CD4-positive, alpha-beta T cell treated with Interleukin-4 for 4 hours (primary cell): Measurements from ENCODE around the gene SARS2.

Experiments
- DNase-seq: peaks from one replicate; pipeline ENCODE4 v3.0.0-alpha.2; 2020

SARS2 gene

DNA sequence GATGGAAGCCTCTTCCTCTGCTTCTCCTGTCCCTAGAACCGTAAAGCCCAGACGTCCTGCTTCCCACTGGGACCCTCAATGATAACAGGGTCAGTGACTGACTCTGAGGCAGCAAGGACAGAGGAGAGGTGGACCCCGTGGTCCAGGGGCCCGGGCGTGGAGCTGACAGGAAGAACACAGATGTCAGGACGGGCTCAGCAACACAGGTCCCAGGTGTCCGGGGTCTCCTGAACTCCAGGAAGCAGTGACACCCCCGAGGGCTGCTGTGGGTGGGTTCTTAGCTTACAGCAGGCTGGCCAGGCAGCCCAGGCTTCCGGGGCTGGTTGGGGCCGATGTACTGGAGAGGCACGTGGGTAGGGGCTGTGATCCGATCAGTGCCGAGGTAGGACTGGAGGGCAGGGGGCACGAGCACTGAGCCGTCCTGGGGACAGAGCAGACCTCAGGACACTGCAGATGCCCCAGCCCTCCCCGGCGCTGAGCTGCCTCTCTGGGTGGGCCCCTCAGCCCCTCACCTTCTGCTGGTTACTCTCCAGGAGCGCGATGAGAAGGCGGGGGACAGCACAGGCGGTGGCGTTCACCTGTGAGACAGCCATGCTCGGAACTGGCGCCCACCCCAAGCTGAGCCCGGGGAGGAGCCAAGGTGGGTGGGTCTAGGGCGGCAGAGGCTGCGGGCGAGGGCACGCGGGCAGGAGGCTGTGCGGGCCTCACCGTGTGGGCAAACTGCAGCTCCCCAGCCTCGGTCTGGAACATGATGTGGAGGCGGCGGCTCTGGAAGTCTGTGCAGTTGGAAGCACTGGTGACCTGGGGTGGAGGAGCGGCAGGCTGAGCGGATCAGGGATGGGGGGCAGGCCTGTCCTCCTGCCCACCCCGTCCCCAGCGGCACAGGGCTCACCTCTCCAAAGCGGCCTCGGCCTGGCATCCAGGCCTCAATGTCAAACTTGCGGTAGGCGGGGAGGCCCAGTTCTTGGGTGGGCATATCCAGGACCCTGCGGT, 14.9 kb downstream of the SARS2 start:
- no peak for DNase-seq

DNA sequence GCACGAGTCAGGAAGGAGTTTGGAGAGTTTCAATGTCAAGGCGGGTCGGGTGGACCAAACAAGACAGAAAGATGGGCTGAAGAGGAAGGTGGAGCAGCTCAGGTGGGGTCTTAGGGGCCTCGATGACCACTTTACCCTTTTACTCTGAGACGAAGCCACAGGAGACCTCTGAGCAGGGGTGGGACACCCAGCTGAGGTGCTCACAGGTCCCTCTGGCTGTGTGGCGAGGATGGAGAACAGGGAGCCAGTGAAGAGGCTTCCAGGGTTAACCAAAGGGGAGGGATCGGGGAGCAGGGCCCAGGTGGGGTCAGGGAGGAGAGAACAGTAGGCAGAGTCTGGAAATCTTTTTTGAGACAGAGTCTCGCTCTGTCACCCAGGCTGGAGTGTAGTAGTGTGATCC, 16.6 kb downstream of the SARS2 start:
- DNase-seq: no peak

DNA sequence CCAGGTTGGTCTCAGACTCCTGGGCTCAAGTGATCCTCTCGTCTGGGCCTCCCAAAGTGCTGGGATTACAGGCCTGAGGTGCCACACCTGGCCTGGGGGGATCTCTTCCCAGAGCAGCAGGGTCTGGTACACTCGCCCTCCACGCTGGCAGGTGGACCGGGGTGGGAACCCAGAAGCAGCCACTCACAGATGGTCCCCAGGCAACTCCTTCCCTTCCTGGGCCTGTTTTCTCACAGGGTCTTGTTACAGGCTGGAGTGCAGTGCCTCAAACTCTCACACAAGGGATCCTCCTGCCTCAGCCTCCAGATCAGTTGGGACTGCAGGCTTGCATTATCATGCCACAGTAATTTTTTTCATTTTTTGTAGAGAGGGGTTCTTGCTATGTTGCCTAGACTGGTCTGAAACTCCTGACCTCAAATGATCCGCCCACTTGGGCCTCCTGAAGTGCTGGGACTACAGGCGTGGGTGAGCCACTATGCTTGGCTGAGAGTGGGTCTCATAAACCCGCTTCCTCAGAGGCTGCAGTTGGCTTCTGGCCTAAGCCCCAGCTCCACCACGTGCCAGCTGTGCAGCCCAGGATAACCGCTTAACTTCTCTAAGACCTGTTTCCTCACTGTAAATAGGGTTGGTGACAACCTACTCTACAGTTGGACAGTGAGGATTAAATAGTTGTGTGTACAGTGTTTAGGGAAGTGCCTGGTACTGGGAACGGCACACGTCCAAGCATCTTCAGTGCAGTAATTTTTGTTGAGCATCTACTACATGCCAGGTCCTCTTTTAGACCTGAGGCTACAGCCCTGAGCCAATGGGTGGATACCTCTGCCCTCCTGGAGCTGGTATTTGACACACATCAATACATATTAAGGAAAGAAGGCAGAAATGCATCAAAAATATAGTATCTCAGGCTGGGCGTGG, 17.7 kb downstream of the SARS2 start:
- DNase-seq: no peak

DNA sequence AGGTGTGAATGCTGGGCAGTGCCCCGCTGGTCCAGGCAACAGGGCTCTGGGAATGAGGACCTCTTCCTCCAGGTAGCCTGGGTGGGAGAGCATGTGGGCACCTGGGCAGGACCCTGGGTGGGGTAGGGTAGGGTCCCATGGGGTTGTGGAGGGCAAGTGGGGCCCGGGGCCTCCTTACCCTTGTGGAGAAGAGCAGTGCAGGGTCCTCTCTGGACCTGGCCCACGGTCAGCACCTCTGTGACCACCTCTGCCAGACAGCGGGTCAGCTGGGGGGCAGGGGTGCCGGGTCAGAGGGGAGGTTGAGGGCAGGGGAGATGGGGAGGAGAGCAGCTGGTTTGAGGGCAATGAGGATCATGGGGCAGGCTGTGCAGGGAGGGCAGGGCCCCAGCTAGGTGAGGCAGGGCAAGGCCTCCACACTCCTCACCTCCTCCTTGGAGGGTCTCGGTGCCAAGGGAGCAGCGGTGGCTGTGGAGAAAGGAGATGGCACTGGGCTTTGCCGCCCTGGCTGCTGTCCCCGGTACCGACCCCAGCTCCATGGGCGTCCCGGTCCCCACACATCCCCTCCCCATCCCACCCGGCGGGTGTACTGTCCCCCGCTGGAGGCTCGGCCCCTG, 19.1 kb downstream of the SARS2 start:
- no peak for DNase-seq

DNA sequence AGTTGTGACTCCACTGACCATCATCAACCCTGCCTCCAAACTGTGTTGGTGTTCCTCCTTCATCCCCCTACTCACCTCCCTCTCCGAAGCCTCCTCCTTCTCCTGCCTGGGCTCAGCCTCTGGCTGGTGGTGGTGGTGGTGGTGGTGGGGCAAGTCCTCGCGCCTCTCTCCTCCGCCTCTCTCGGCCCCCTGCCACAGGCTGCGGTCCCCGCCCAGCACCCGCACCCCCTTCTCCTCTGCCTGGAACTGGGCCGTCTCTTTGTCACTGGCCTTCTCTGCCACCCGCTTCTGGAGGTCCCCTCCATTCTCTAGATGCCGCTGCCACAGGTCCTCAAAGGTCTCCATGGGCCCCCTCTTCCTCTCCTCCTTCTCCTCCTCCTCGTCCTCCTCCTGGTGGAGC, 20.1 kb downstream of the SARS2 start:
- no peak for DNase-seq

DNA sequence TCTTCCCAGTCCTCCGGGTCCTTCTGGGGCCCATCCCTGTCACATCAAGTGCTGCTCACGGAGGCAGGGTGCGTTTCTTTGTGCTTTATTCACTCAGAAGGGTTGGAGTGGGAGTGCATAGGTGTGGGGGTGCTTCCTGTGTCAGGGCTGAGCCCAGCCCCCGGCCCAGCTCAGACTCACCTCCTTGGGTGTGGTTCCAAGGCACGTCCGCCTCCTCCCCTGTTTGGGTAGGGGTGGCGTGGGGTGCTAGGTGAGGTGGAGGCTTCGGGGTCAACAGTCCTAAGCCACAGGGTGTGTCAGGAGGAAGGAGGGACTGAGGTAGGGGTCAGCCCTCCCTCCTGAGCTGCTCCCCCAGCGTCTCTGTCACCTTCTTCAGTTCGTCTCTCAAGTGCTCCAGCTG, 21.7 kb downstream of the SARS2 start:
- no peak for DNase-seq

DNA sequence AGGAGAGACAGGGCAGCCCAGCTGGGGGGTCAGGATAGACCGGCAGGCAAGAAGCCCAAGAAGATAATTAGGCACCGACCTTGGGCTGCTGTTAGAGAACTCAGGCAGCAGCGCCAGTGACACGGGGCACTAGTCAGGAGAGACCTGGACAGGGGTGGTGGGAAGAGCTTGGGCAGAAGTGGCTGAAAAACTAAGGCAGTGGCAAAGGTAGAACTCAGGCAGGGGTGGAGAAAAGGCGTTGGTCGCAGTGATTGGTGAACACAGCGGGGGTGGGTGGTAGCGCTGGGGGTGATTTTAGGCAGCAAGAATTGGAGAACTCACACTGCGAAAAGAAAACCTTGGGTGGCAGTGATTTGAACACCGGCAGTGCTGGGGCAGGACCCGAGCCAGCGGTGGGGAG, 22.9 kb downstream of the SARS2 start:
- DNase-seq: no peak

DNA sequence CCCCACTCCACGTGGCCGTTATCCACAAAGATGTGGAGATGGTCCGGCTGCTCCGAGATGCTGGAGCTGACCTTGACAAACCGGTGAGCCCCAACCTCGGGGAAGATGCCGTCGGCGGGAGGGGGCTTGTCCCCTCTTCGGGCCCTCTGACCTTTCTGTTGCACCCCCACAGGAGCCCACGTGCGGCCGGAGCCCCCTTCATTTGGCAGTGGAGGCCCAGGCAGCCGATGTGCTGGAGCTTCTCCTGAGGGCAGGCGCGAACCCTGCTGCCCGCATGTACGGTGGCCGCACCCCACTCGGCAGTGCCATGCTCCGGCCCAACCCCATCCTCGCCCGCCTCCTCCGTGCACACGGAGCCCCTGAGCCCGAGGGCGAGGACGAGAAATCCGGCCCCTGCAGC, 23.3 kb downstream of the SARS2 start:
- no peak for DNase-seq

DNA sequence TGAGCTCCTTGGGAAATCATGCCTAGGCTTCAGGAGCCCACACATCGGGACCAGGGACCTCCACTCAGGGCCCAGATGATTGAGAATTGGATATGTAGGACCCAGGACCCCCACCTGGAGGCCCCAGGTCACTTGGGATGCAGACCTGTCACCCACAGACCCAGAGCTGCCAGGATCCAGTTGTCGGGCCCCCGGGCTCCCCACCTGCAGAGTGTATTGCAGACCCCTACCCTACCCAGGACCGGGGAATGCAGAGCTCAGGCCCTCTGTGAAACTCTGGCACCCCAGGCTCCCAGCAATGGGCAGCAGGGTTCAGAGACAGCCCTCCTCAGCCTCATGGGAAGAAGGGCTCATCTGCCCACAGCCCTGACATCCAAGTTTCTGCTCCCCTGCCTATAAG, 24.9 kb downstream of the SARS2 start:
- no peak for DNase-seq

DNA sequence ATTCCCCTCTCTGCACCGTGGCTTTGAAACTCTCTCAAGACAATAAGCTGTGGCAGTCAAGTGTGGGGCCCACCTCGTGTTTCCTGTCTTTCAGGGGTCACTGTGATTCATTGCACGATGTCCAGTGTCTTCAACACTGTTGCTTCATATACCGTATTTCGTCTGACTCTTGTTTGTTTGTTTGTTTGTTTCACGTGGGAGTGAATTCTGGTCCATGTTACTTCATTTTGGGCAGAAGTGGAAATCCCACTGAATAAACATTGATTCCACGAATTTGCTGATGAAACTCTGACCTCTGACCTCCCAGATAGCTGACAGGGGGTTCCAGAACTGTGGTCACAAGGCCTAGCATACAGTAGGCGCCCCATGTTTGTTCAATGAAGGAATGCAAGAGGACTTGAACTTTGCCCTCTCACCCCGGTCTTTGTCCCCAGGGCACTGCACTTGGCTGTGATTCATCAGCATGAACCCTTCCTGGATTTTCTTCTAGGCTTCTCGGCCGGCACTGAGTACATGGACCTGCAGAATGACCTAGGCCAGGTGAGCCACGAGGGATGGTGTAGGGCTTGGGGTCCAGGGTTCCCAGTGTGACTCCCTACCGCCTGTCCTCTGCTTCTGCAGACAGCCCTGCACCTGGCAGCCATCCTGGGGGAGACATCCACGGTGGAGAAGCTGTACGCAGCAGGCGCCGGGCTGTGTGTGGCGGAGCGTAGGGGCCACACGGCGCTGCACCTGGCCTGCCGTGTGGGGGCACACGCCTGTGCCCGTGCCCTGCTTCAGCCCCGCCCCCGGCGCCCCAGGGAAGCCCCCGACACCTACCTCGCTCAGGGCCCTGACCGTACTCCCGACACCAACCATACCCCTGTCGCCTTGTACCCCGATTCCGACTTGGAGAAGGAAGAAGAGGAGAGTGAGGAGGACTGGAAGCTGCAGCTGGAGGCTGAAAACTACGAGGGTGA, 25.7 kb downstream of the SARS2 start:
- no peak for DNase-seq

DNA sequence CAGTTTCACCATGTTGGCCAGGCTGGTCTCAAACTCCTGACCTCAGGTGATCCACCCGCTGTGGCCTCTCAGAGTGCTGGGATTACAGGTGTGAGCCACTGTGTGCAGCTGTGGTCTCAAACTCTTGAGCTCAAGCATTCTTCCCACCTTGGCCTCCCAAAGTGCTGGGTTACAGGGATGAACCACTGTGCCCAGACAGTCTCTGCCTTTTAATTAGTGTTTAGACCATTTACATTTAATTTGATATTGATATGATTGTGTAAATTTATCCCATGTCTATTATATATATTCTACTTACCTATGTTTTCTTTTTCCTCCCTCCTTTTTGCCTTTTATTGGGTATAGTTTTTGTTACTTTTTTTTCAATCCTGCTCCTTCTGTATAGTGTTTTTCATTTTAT, 28.9 kb downstream of the SARS2 start:
- DNase-seq: no peak

DNA sequence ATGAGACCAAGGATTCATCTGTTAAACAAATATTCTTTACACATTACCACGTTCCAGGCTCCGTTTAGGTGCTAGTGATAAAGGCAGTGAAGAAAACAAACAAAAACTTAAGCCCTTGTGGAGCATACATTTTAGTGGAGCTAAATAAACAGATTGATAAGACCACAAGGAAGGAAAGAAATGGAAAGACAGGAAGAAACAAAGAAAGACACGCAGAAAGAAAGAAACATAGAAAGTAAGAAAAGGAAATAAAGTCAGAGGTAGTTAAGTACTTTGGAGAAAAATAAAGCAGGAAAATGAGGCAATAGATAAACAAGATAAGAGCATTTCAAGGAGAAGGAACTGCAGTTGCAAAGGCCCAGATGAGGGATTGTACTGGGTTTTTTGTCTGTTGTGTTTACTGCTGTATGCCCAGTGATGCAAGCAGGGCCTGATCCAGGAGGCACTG, 29.8 kb downstream of the SARS2 start:
- DNase-seq: no peak

DNA sequence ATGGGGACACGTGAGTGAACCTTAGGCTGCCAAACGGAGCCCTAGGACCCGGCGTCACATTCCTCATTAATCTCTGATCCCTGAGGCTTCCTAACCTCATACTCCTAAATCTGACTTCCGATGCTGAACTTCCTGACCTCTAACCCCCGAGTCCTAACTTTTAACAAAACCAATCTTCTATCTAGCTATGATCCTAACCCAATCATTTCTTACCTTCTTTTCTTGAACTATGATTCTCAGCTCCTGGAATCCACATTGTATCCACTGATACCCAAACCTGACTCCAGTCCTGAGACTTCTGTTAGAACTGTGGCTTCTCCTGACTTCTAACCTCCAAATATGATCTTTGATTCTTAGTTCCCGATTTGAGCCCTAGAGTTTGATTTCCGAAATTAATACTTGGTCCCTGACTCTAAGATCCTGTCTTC, 30.3 kb downstream of the SARS2 start:
- no peak for DNase-seq

DNA sequence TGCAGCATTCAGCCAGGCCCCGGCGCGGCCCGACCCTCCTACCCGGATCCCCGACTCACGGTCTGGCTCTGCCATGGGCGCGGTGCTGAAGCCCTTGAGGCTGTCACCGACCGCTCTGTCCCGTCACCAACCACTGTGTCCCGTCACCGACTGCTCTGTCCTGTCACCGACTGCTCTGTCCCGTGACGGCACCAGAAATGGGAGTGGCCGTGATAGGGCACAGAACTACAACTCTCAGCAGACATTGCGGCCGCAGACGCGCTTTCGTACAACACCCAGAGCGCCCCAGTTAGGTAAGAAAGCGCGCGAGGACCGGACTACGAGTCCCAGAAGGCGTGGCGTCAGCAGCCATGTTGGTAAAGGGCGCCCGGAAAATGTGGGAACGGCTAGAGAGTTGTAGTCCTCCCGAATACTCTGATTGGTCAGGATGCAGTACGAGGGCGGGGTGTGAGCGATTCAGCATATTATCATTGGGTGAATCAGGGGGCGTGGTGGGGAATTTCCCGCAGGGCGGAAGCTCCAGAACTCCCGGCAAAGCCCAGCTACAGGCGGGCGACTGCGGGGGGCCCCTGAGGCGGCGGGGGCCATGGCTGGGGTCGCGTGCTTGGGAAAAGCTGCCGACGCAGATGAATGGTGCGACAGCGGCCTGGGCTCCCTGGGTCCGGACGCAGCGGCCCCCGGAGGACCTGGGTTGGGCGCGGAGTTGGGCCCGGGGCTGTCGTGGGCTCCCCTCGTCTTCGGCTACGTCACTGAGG, 30.9 kb downstream of the SARS2 start, which contains the start of the genes NFKBIB and SIRT2:
Gene NFKBIB, plus strand, starts transcription at position 523 of the 755 bp plus-strand sequence. Its CDS starts 64 bp downstream, at position 587.
Gene SIRT2, minus strand, starts transcription at position 172 of the 755 bp plus-strand sequence. Its CDS starts 97 bp downstream, at position 75.
- peak; percentile 100 for DNase-seq

DNA sequence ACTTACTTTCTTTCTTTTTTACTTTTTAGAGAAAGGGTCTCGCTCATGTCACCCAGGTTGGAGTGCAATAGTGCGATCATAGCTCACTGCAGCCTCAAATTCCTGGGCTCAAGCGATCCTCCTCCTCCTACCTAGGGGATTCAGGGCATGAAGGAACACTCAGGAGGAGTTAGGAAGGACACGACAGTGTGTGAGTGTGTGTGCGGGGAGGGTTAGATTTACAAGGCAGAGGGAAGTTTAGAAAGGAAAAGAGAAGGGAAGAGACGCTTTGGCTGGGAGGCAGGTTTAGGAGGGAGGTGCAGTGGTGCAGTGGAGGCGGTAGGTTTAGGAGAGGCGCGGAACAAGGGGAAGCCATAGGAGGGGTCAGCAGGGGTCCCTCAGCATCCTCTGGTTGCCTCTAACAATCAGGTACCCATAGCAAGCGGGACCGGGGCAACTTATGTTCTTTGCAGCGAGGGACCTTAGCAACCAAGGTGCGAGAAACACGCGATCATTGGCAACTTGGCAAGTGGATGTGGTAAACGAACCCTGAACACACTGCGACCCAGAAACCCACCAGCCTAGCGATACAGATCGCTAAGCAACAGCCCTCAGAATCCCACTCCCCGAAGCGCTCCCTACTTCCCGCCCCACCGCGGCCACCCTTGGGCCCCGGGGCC, 31.6 kb downstream of the SARS2 start:
- DNase-seq: no peak

DNA sequence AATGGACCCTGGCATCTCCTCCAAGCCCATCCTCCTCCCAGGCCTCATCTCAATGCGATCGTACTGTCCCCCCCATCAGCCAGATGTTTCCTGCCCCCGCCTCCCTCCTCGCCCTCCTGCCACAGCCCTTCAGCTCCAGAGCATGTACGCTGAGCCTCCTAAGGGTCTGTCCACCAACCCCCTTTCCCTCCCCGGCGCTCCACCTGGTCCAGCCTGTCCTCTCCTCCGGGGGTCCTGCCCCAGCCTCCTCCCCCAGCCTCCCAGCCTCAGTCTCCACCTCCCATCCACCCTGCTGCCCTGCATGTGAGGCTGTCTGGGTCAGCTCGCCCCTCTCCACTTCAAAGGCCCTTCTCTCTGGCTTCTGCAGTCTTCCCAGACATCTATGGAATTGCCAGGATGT, 35.6 kb downstream of the SARS2 start:
- DNase-seq: no peak

DNA sequence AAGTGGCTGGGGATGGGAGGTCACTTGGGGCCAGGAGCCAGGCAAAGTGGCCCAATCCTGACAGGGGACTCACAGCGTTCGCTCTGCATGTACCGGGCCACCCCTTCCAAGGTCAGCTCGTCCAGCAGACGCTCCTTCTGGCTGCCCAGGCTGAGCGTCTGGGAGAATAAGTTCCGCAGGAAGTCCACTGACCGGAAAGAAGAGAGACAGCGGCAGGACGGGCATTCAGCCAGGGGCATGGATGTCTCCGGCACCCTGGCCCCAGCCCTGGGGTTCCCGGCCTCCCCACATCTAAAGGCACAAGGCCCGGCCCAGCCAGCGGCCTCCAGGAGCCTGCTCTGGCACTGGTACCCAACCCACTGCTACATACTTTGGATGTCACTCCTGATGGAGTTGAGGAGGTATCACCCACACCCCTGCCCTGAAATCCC, 37.2 kb downstream of the SARS2 start:
- no peak for DNase-seq

DNA sequence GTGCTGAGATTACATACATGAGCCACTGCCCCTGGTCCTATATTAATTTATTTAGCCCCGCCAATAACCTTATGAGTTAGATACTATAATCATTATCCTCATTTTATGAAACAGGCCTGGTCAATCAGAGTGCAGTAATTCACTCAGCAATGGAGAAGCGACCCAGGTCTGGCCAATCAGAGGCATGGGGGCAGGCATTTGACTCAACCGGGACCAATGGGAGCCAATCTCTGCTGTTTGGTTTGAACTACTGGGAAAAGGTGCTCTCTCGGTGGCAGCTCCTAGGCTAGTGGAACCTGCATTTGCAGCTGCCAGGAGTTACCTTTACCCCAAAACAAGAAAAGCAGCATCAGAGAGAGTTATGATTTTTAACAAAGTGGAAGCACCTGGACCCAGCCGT, 37.7 kb downstream of the SARS2 start:
- no peak for DNase-seq

DNA sequence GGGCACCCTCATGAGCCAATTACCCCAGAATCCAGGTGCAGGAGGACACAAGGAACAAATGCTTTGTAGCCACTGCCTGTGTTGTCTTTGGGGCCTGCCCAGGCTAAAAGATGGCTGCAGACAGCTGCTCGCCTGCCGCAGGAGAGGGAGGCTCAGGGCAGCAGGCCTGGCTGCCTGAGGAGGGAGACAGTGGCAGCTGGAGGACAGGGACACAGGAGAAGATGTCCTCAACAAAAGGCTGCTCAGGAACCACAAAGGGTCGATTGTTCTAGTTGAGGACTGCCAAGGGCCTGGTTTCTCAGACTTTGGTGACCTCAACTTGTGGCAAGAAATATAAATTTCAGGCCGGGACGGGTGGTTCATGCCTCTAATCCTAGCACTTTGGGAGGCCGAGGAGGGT, 38.8 kb downstream of the SARS2 start:
- DNase-seq: no peak

DNA sequence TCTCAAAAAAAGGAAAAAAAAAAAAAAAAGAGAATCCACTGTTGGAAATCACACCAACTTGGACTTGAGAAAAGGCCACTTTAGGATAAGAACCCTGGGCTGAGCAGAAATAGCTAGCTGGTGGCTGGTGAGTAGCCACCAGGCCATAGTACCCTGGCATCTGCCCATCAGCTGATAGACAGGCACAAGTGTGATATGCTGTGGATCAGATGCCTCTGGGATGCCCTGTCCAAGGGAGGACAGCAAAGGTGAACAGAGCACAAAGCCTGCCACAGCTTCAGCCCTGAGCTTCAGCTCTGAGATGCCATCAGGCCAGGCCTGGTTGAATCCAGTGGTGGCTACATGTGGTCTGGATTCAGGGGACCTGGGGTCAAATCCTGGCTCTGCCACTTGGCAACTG, 39.9 kb downstream of the SARS2 start:
- no peak for DNase-seq
